GM18508 (cell line): Measurements from ENCODE around the gene C1orf52.

Source experiments
- ATAC-seq: cut with Tn5 transposase; IDR thresholded peaks from one replicate; pipeline ENCODE4 v1.9.1; 2021; ENCODE audit warnings: moderate number of reproducible peaks; ENCODE audit not compliant: insufficient read depth, unreplicated experiment

The C1orf52 gene

GRCh38 chr1:85201340-85202091 lies 57.9 kb downstream of the C1orf52 start:
- ATAC-seq, result peak; percentile 37

DNA sequence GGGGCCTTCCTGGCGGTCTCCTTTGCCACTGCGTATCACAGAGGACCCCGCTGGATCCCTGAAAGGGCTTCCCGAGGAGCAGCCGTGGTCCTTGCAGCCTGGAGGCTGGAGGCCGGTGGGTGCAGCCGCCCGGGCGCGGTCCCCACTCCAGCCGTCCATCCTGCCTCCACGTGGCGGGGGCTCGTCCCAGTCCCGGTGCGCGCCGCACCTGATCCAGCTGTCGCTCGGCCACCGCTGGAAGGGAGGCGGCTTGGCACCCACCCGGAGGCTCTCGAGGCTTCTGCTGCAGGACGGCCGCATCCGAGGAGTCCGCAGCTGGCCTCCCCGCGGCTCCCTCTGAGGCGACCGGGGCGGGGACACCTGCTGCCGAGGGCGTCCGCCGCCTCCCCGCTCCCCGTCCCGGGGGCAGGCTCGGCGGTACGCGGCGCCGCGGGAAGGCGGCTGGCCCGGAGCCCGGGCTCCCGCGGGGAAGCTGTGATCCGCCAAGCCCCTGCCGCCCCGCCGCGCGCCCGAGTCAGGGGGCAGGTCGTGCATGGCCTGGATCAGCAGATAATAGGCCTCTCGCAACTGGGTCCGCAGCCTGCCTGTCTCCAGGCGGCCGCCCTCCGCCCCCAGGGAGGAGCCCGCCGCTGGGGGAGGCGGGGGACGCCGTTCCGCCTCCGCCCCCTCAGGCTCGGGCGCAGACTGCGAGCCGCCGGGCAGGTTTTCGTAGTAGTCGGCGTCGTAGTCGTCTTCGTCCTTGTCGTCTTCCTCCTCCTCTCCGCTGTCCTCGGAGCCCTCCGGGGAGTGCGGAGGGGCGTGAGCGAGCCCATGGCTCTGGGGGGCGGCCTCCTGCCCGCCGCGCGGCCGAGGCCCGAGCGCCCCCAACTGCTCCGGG lies 58.8 kb downstream of the C1orf52 start, which contains the start of gene SYDE2:
SYDE2 (minus strand) TSS at position 554 of the 877 bp plus-strand sequence; CDS start at position 534, 20 bp downstream.
- peak; percentile 56 for ATAC-seq
